HL-60/S4 (cell line): ENCODE results near the gene TFF2.

Experiments
- in situ Hi-C: fragments of 300-500 bp; cut with MboI; formaldehyde crosslinking; loops from 2 replicates; pipeline ENCODE4 v1.14.3; 2022; ENCODE audit warnings: low sequenced_read_pairs

Gene TFF2

GRCh38 chr21:42308914-42309752 is 41.7 kb downstream of the TFF2 start:
- in situ Hi-C loops: loop anchor here (5.0 kb wide), 1 partner anchor 143 kb away; no protein-coding TSS in a partner anchor

- in situ Hi-C loops: loop anchor here (5.0 kb wide), 1 partner anchor 144 kb away; no protein-coding TSS in a partner anchor
These were observed 42.5 kb downstream of the TFF2 start for GRCh38 chr21:42308161-42308913.

- in situ Hi-C loops: loop anchor here (5.0 kb wide), 1 partner anchor 145 kb away; no protein-coding TSS in a partner anchor
These were observed 43.7 kb downstream of the TFF2 start for GRCh38 chr21:42307106-42307505.

- in situ Hi-C loops: loop anchor here (5.0 kb wide), 1 partner anchor 146 kb away; no protein-coding TSS in a partner anchor
These were observed 44.3 kb downstream of the TFF2 start for GRCh38 chr21:42306366-42307035.

GRCh38 chr21:42305707-42306147 is 45.1 kb downstream of the TFF2 start:
- in situ Hi-C loops: loop anchor here (5.0 kb wide), 1 partner anchor 147 kb away; no protein-coding TSS in a partner anchor

GRCh38 chr21:42304556-42305454 is 46.0 kb downstream of the TFF2 start:
- in situ Hi-C loops: loop anchor here (5.0 kb wide), 1 partner anchor 147 kb away; no protein-coding TSS in a partner anchor

- in situ Hi-C loops: no loop called here
These were observed 47.4 kb downstream of the TFF2 start for GRCh38 chr21:42303443-42303842.

GRCh38 chr21:42302794-42303193 is 48.0 kb downstream of the TFF2 start:
- in situ Hi-C loops: no loop called here

GRCh38 chr21:42302076-42302650 is 48.6 kb downstream of the TFF2 start:
- in situ Hi-C loops: no loop called here

GRCh38 chr21:42301371-42302075 is 49.3 kb downstream of the TFF2 start:
- in situ Hi-C loops: no loop called here

GRCh38 chr21:42300956-42301355 is 49.8 kb downstream of the TFF2 start:
- in situ Hi-C loops: no loop called here

GRCh38 chr21:42300045-42300583 is 50.7 kb downstream of the TFF2 start:
- in situ Hi-C loops: no loop called here

GRCh38 chr21:42299324-42300044 is 51.3 kb downstream of the TFF2 start:
- in situ Hi-C loops: no loop called here

- in situ Hi-C loops: no loop called here
These were observed 52.1 kb downstream of the TFF2 start for GRCh38 chr21:42298657-42299056.

GRCh38 chr21:42298237-42298636 is 52.6 kb downstream of the TFF2 start:
- in situ Hi-C loops: no loop called here

- in situ Hi-C loops: no loop called here
These were observed 53.4 kb downstream of the TFF2 start for GRCh38 chr21:42297377-42297776.

- in situ Hi-C loops: no loop called here
These were observed 54.3 kb downstream of the TFF2 start for GRCh38 chr21:42296501-42296900.
